Measurements from ENCODE around the gene KAT8. TPM values are rescaled to one million over a fixed set of nuclear protein-coding genes. Genes with fewer than 3 reads are reported as not detected.

Gene KAT8
- total RNA-seq, 2 experiments from 2014 or later, result 86.9 to 95.3 TPM

GRCh38 chr16:31079342-31079944 lies 38.0 kb upstream of the KAT8 start:
- Histone ChIP-seq H3K27ac (ENCODE audit: low read depth, low read length, poor library complexity, severe bottlenecking) (no peak overlapping the region), H3K9me3 (ENCODE audit: low read length) (no peaks in the 10 kb centered on the region), H3K79me2 (ENCODE audit: insufficient read depth, low read depth, low read length) (peaks cover 20% of the 10 kb centered on the region), H3K4me2 (ENCODE audit: low read length) (no peak overlapping the region), H3K4me1 (ENCODE audit: insufficient read depth, low read length, poor library complexity, severe bottlenecking) (peaks cover 7% of the 10 kb centered on the region), H2AFZ (ENCODE audit: low read length) (no peak overlapping the region), H3K9me2 (ENCODE audit: insufficient read depth, low read length) (no peaks in the 10 kb centered on the region), H3K36me3 (ENCODE audit: insufficient read depth, low read length) (peaks cover 73% of the 10 kb centered on the region), H4K20me1 (ENCODE audit: insufficient read depth, low read length) (no peaks in the 10 kb centered on the region), H3K4me3 (ENCODE audit: low read depth, low read length, poor library complexity, severe bottlenecking) (no peak overlapping the region)
- intact Hi-C loops (cut with micrococcal nuclease; ENCODE audit: unreplicated experiment), result no loop called here
- no peak for DNase-seq (ENCODE audit: low spot score)
- ChIA-PET POLR2A (no interaction called here), CTCF (ENCODE audit: unreplicated experiment) (no interaction called here)
- no TSS peak for BruUV-seq (replicated peaks)
- TF ChIP-seq CTCF (conservative IDR thresholded peaks at IDR 0.05; ENCODE audit: low read length) (no peak), EZH2phosphoT487 (IDR thresholded peaks at IDR 0.05; ENCODE audit: borderline replicate concordance, low read depth, low read length) (no peak)

DNA sequence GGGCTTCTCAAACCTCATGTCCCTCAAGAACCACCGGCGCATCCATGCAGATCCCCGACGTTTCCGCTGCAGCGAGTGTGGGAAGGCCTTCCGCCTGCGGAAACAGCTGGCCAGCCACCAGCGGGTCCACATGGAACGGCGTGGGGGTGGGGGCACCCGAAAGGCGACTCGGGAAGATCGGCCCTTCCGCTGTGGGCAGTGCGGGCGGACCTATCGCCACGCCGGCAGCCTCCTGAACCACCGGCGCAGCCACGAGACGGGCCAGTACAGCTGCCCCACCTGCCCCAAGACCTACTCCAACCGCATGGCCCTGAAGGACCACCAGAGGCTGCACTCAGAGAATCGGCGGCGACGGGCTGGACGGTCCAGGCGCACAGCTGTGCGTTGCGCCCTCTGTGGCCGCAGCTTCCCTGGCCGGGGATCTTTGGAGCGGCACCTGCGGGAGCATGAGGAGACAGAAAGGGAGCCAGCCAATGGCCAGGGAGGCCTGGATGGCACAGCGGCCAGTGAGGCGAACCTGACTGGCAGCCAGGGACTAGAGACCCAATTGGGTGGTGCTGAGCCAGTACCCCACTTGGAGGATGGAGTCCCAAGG lies 37.3 kb upstream of the KAT8 start:
- Histone ChIP-seq H3K27ac (ENCODE audit: low read depth, low read length, poor library complexity, severe bottlenecking) (no peak overlapping the region), H4K20me1 (ENCODE audit: insufficient read depth, low read length) (no peaks in the 10 kb centered on the region)

More for the DNA sequence above, 37.3 kb upstream of the KAT8 start:
- BruUV-seq (replicated peaks), result no TSS peak
- POLR2A ChIA-PET, result no interaction called here
- no peaks in the 10 kb centered on the region for H3K9me2 ChIP-seq (ENCODE audit: insufficient read depth, low read length)
- DNase-seq (ENCODE audit: low spot score), result no peak
- no peak overlapping the region for H2AFZ ChIP-seq (ENCODE audit: low read length)
- TF ChIP-seq EZH2phosphoT487 (IDR thresholded peaks at IDR 0.05; ENCODE audit: borderline replicate concordance, low read depth, low read length) (no peak), CTCF (conservative IDR thresholded peaks at IDR 0.05; ENCODE audit: low read length) (no peak)
- peaks cover 14% of the 10 kb centered on the region for H3K79me2 ChIP-seq (ENCODE audit: insufficient read depth, low read depth, low read length)
- intact Hi-C loops (cut with micrococcal nuclease; ENCODE audit: unreplicated experiment), result no loop called here
- peaks cover 5% of the 10 kb centered on the region for H3K4me1 ChIP-seq (ENCODE audit: insufficient read depth, low read length, poor library complexity, severe bottlenecking)
- H3K9me3 ChIP-seq (ENCODE audit: low read length), result no peaks in the 10 kb centered on the region
- H3K4me2 ChIP-seq (ENCODE audit: low read length), result no peak overlapping the region
- CTCF ChIA-PET (ENCODE audit: unreplicated experiment), result no interaction called here
- H3K36me3 ChIP-seq (ENCODE audit: insufficient read depth, low read length), result peaks cover 78% of the 10 kb centered on the region
- H3K4me3 ChIP-seq (ENCODE audit: low read depth, low read length, poor library complexity, severe bottlenecking), result no peak overlapping the region
